ENCODE measurements around the gene STIM1. TPM values are rescaled to one million over a fixed set of nuclear protein-coding genes. Genes with fewer than 3 reads are reported as not detected.

Gene STIM1
- total RNA-seq, 1 donor from 2014 or later: 21.7 TPM

GRCh38 chr11:3830088-3830487, 25.4 kb upstream of the STIM1 start:
- DNase-seq (ENCODE audit: low spot score): no peak

- DNase-seq (ENCODE audit: low spot score): no peak
These were observed 24.7 kb upstream of the STIM1 start for GRCh38 chr11:3830730-3831129.

- DNase-seq (ENCODE audit: low spot score): no peak
These were observed 23.9 kb upstream of the STIM1 start for GRCh38 chr11:3831378-3832239.

- DNase-seq (ENCODE audit: low spot score): no peak
These were observed 22.6 kb upstream of the STIM1 start for GRCh38 chr11:3832816-3833215.

- DNase-seq (ENCODE audit: low spot score): no peak
These were observed 22.0 kb upstream of the STIM1 start for GRCh38 chr11:3833449-3833848.

- DNase-seq (ENCODE audit: low spot score): no peak
These were observed 21.2 kb upstream of the STIM1 start for GRCh38 chr11:3834349-3834663.

GRCh38 chr11:3834664-3835461, 20.6 kb upstream of the STIM1 start:
- no peak for DNase-seq (ENCODE audit: low spot score)

GRCh38 chr11:3835751-3836150, 19.7 kb upstream of the STIM1 start:
- DNase-seq (ENCODE audit: low spot score): no peak

- no peak for DNase-seq (ENCODE audit: low spot score)
These were observed 18.6 kb upstream of the STIM1 start for GRCh38 chr11:3836903-3837302.

- no peak for DNase-seq (ENCODE audit: low spot score)
These were observed 17.7 kb upstream of the STIM1 start for GRCh38 chr11:3837793-3838192.

- no peak for DNase-seq (ENCODE audit: low spot score)
These were observed 17.0 kb upstream of the STIM1 start for GRCh38 chr11:3838504-3838903.

- DNase-seq (ENCODE audit: low spot score): no peak
These were observed 15.2 kb upstream of the STIM1 start for GRCh38 chr11:3840004-3840869.

GRCh38 chr11:3840870-3841425, 14.5 kb upstream of the STIM1 start, which contains the start of gene RHOG:
Gene RHOG, minus strand, starts transcription at chr11:3840959. Its CDS starts 12,821 bp downstream, at chr11:3828138.
- DNase-seq (ENCODE audit: low spot score): peak; percentile 90

GRCh38 chr11:3841426-3842350, 13.8 kb upstream of the STIM1 start:
- DNase-seq (ENCODE audit: low spot score): peak; percentile 90

- DNase-seq (ENCODE audit: low spot score): no peak
These were observed 12.1 kb upstream of the STIM1 start for GRCh38 chr11:3843326-3843725.

GRCh38 chr11:3845246-3845645, 10.2 kb upstream of the STIM1 start:
- no peak for DNase-seq (ENCODE audit: low spot score)

GRCh38 chr11:3845670-3846069, 9.8 kb upstream of the STIM1 start:
- DNase-seq (ENCODE audit: low spot score): no peak

GRCh38 chr11:3849297-3849874, 6.1 kb upstream of the STIM1 start:
- peak; percentile 55 for DNase-seq (ENCODE audit: low spot score)

- DNase-seq (ENCODE audit: low spot score): no peak
These were observed 2.0 kb upstream of the STIM1 start for GRCh38 chr11:3853545-3853842.

All from umbilical cord (tissue), 2 donors.